ENCODE measurements around the gene PLA2G2C.
"Not testable (repeated sequence)": the region's sequence is repeated elsewhere in the genome, so short reads cannot be mapped to it uniquely, and the experiment has no call there.

PLA2G2C gene, protein sequence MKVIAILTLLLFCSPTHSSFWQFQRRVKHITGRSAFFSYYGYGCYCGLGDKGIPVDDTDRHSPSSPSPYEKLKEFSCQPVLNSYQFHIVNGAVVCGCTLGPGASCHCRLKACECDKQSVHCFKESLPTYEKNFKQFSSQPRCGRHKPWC

GRCh38 chr1:20185834-20186782, at the start of gene PLA2G2C, which contains the start of gene UBXN10:
Gene PLA2G2C (minus strand): TSS chr1:20186518. CDS start chr1:20177363, 9,155 bp downstream.
Gene UBXN10 (plus strand): TSS chr1:20186096. CDS start chr1:20190562, 4,466 bp downstream.
- no peak for FAIRE-seq

- FAIRE-seq = no peak
These were observed 48.6 kb upstream of the PLA2G2C start for GRCh38 chr1:20234788-20235535.

DNA sequence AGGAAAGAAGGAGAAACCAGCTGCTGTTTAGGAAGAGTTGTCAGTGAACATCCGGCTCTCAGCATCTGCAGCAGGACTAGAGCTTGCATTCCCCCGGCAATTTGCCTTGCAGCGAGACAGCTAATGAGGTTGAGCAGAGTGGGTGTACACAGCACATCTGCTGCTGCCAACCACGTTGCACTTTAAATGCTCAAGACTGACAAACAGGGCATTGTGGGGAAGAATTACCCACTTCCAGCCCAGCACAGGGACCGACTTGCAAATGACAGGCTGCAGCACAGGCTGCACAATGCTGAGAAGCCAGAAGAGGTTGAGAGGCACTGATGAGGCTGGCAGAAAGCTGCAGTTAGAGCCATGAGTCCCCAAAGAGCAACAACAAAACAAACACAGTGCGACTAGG, 47.5 kb upstream of the PLA2G2C start:
- FAIRE-seq = no peak

- no peak for FAIRE-seq
These were observed 47.1 kb upstream of the PLA2G2C start for GRCh38 chr1:20233394-20233793.

GRCh38 chr1:20232564-20232963, 46.2 kb upstream of the PLA2G2C start:
- FAIRE-seq = not testable (repeated sequence)

DNA sequence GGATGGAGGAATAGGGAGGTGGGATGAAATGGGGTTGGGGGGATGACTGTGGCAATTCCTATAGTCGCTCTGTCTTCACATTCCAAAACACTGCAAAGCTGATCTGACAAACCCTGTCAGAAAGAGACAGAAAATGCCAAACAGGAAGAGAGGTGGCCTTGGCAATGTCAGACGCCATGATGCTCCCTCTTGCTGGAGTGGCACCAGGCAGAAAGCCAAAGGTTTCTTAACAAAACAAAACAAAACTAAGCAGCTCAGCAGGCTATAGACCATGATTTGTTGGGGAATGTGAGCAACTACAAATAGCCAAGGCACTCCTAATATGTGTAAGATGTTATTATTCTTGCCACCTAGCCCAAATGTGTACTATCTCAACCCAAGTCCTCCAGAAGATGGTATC, 42.9 kb upstream of the PLA2G2C start:
- no peak for FAIRE-seq

GRCh38 chr1:20228314-20228825, 42.1 kb upstream of the PLA2G2C start:
- no peak for FAIRE-seq

DNA sequence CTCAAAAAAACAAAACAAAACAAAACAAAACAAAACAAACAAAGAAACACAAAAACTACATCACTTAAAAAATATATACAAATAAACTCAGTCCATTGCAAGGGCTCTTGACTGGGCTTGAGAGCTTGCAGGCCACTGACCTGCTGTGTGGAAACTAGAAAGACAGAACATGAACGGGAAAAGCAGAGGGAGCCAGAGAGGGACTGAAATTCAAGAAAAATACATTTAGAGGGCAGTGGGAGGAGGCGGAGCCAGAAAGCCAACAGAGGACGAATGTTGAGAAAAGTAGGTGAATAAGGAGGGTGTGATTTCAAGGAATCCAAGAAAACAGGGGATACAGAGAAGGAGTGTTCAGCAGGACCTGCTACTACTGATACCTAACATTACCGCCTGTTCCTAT, 41.4 kb upstream of the PLA2G2C start:
- FAIRE-seq = no peak

DNA sequence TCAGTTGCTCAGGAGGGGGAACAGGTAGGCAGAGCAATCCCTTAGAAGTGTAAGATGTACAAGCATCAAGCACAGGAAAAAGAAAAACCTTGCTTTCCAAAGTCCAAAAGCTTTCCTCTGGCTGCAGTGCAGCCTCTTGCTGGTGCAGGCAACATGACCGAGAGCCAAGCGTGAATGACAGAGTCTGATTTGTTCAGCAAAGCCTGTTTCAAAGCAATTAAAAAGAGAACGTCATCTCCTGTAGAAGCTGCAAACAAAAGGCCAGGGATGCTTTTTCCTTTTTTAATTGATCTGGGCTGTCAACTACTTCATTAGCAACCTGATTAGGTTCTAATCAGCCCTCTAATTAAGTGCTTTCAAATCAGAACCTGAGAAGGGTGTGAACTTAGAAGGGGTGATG, 38.2 kb upstream of the PLA2G2C start:
- no peak for FAIRE-seq

DNA sequence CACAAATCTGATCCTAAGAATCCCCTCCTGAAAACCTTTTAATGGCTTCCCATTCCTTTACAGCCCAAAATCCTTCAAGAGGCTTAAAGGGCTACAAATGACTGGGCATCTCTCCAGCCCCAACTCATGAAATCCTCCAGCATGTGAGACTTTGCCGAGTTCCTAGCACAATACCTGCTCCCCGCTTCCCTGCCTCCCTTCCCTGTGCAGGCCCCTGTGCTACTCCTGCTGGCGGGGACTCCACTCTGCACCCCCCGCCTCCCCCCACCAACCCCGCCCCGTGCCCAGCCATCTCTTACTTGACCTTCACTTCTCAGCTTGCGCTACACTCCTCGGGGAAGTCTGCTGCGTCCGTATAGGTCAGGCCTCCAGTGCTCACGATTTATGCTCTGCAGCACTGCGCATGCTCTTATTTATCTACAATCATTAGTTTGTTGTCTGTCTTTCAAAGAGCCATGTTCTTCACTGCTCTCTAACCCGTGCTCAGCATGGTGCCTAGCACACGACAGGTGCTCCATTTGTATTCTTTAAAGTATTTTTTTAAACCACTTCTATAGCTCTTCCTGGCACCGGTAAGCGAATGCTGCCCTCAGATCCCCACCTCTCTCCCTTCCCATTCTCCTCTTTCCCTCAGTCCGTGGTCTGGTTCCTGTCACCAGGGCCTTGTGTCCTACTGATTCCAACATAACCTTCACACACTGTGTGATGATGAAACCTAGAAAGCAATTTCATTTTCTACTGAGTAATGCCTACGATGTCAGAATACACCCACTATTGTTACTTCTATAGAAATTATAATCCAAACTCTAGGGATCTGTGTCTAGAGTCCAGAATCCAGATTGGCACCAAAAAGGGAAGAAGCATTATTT, 37.5 kb upstream of the PLA2G2C start:
- FAIRE-seq = no peak

- FAIRE-seq = no peak
These were observed 36.8 kb upstream of the PLA2G2C start for GRCh38 chr1:20223106-20223505.

DNA sequence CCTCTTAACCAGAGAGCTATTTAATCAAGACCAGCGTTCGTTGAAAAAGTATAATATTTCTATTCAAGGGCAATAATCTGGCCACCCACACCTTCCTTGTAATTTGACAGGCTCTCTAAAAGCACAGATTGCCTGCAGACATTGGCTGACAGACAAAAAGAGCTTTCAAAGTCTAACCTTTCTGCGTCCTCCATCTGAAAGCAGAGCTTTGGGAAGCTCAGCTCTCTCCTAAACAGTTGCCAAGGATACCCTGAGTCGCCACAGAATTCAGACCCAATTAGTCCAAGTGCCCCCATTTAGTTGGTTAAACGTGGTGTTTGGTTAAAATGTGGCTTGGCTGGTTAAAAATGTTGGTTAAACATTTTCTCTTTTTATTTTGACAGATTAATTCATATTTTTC, 33.7 kb upstream of the PLA2G2C start:
- no peak for FAIRE-seq

DNA sequence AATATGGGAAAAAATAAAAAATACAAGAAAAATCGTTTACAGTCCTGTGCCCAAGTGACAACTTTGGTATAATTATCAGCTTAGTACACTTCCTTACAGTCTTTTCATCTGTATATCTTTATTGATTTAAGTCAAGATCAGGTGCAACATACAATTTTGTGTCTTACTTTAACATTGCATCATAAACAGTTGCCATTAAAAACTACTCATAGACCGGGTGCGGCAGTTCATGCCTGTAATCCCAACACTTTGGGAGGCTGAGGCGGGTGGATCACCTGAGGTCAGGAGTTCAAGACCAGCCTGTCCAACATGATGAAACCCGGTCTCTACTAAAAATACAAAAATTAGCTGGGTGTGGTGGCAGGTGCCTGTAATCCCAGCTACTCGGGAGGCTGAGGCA, 32.7 kb upstream of the PLA2G2C start:
- FAIRE-seq = not testable (repeated sequence)

DNA sequence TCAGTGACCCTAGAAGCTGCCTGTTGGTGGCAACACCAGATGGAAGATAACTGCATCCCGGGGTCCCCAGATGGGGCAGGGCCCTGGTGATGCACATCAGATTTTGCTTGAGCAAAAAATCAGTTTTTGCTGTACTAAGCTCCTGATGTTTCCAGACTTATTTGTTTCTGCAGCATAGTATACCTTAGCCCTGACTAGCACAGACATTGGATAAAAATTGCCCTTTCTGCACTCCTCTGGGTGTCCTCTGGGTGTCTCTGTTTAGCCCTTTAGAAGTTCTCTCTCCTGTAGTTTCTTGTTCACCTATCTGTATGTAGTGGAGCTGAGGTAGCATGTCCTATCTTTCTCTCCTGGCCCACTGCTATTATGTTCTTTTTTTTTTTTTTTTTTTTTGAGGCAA, 30.3 kb upstream of the PLA2G2C start:
- no peak for FAIRE-seq

GRCh38 chr1:20215716-20216115, 29.4 kb upstream of the PLA2G2C start:
- no peak for FAIRE-seq

- FAIRE-seq = peak; percentile 94
These were observed 26.5 kb upstream of the PLA2G2C start for GRCh38 chr1:20212685-20213331.

DNA sequence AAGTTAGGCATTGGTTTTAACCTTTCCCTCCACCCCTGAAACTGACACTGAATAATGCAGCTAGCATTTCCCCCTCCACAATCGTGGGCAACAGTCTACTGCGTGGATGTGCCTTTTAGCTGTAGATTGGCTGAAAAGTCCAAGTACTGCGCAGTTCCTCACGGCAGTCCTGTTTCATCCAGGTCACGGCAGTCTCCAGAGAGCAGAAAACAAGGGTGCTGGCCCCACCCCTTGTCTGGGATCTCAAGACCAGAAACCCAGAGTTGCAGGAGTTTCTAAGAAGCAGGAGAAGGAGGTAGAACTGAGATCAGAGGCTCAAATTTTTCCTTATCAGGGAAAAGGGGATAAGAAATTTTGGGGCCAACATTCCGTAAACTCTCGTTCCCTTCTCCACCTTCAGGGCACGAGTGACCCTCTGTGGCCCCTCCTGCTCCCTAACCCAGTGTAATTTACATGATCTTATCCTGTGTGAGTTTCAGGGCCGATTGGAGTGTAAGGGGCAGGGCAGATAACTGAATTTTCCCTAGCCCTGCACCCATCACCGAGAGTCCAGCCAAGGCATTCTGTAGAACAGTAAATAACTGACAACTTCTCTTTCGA, 25.9 kb upstream of the PLA2G2C start:
- FAIRE-seq = no peak

DNA sequence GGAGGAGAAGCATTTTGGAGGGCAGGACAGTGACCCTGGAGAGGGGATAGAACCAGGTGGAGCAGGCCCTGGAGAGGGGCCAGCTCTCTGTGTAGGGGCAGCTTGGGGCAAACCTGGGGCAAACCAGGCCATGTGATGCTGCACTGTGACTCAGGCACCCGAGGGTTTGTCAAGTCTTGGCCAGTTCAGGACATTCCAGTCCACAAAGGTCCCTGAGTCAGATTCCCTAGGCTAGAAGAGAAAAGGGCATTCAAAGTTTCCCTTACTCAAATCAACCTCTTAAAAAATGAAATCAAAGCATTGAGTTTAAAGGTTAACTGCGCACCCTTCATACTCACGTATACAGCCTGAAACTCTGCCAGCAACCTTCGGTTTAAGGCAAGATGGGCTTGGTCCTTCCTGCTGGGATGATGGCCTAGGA, 25.2 kb upstream of the PLA2G2C start:
- FAIRE-seq = no peak

GRCh38 chr1:20210736-20211460, 24.6 kb upstream of the PLA2G2C start:
- no peak for FAIRE-seq

DNA sequence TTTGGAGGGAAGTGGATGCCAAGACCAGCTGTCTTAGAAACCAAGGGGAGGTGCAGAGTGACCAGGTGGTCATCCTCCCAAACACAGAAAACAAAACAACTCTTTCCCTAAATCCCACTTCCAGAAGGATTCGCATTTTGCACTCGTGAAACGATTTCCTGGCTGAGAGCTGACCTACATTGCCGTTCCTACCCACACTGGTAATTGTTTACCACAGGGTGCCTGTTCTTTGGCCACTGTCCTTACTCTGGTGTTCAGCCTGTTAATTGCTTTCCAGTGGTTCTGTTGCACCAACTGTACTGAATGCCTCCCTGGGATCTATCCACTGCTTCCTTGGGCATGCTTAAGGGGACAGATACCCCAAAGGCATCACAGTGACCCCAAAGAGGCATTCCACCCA, 23.2 kb upstream of the PLA2G2C start:
- FAIRE-seq = no peak

DNA sequence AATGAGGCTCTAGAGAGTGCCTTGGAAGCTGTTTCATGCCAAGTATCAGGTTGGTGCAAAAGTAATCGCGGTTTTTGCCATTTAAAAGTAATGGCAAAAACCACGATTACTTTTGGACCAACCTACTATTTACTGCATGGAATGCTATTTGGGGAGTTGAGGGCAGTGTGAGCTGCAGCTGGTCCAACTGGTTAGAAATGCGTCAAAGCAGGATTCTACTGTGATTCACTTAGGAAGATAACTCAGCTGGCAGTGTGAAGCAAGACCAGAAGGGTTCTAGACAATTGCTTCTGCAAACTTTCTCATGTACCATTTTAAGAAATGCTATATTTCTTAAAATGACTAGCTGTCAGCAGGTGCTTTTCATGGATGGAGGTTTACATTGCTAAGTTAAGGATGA, 21.2 kb upstream of the PLA2G2C start:
- FAIRE-seq = no peak
